CD4-positive, alpha-beta T cell treated with Interferon gamma for 1 hour (primary cell): ENCODE measurements around the gene SLC16A10.
A peak's percentile ranks its signal among the peaks of the same experiment; 100 is the strongest.
"Not testable (repeated sequence)": the region's sequence is repeated elsewhere in the genome, so short reads cannot be mapped to it uniquely, and the experiment has no call there.

Source experiments
- DNase-seq: peaks from one replicate; pipeline ENCODE4 v3.0.0-alpha.2; 2020

Gene SLC16A10

DNA sequence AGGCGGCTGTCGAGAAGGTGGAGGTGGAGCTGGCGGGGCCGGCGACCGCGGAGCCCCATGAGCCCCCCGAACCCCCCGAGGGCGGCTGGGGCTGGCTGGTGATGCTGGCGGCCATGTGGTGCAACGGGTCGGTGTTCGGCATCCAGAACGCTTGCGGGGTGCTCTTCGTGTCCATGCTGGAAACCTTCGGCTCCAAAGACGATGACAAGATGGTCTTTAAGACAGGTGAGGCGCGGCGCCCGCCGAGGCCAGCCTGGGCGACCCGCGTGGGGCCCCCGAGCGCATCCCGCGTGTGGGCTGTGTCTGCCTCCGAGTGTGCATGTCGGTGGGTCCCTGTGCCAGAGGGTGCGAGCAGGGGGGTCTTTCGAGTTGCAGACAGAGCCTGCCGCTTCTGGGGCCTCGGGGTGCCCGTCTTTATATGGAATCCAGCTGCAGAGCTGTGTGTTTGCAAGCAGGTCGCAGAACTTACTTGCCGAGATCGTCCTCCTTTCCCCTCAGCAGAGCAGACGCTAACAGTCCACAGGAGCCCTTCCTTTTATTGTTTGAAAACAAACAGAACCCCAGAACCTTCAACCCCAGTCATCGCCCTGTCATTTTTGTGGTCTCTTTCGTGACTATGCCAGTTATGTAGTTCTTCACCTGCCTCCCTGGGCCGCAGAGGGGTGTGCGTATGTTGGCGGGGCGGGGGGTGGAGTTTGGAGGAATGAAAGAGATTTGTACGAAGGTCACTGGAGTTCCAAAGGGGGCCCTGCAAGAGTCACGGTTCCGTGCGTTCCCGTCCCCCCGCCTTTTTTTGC is 766 bp downstream of the SLC16A10 start:
- DNase-seq, result peak; percentile 43

DNA sequence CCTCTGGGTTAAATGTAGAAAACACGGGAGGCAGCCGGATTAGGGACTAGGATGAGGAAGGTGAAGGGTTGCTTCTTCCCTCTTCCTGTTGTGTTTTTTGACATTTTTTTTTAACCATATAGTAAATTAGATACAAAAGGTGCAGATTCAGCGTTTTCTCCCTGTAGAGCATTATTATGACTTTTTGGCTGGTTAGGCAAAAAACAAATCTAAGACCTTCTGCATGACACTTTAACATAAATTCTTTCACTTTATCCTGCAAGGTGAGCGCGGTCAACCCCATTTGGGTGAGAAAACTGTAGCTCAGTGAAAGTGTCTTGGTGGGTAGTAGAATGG is 1.3 kb downstream of the SLC16A10 start:
- no peak for DNase-seq

DNA sequence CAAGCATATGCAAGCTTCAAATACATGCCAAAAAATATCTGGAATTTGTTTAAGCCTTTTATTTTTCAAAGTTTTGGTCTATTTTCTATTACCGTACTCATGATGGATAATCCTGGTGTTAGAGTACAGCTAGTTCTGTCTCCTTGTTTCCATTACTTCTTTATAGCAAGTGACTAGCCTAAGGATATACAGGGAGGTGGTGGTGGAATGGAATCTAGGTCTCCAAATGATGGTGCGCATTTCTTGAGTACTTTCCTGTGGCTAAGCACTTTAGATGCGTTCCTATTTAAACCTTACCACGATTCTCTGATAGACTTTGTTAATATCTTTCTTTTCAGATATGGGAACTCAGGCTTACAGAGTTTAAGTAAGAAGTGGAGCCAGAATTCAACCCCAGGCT is 3.5 kb downstream of the SLC16A10 start:
- DNase-seq, result no peak

DNA sequence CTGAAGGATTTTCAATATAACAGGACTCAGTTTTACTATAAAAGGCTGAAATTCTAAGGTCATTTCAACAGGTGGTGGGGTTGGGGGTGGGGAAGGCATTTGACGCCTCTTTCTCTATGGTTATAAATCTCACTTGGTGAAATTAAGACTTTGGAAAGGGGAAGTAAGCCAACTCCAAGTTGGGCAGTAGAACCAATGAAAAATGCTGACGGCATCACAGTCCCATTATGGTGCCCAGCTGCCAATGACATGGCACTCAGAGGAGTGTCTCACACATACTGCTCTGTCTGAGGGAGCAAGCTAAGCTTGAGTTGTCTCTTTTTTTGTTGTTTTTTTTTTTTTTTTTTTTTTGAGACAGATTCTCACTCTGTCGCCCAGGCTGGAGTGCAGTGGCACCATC is 4.7 kb downstream of the SLC16A10 start:
- DNase-seq, result no peak

DNA sequence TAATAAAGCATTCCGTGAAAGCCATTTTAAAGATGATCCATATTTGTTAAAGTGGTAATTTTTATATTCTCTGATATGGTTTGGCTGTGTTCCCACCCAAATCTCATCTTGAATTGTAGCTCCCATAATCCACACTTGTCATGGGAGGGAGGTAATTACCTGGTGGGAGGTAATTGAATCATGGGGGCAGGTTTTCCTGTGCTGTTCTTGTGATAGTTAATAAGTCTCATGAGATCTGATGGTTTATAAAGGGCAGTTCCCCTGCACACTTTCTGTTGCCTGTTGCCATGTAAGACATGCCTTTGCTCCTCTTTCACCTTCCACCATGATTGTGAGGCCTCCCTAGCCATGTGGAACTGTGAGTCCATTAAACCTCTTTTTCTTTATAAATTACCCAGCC is 8.2 kb downstream of the SLC16A10 start:
- not testable (repeated sequence) for DNase-seq

DNA sequence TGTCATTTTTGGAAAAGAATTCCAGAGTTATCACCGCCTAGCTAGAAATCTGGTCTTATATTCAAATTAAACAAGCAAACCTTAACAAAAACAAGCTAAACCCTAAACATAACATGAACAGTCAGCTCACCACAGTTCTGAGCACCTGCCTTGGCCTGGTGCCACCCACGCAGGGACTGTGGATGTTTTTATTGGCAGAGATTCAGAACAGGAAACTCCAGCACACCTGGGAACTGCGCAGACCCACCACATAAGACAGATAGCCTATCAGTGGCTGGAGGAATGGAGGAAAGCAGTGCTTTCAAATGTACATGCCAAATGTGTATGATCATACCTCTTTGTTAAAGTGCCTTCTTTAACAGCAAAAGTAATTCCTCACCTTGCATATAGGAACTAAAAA is 8.9 kb downstream of the SLC16A10 start:
- DNase-seq, result peak; percentile 57

DNA sequence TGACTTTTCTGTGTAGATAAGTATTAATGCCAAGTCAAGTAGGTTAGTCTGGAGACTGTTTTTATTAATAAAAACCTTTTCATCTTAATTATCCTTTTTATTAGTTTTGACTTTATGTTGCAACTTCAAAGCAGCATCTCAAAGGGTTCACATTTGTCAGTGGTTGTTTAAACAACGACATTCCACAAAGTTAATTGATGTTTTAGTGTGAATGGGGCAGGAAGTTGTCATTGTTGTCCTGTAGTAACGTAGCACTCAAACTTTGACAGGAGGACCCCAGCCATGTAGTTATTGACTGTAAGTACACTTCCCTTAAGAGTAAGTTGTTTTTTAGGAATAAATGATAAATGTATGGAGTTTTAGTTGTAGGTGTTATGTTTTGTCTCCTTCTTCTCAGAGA is 11.3 kb downstream of the SLC16A10 start:
- DNase-seq, result no peak

DNA sequence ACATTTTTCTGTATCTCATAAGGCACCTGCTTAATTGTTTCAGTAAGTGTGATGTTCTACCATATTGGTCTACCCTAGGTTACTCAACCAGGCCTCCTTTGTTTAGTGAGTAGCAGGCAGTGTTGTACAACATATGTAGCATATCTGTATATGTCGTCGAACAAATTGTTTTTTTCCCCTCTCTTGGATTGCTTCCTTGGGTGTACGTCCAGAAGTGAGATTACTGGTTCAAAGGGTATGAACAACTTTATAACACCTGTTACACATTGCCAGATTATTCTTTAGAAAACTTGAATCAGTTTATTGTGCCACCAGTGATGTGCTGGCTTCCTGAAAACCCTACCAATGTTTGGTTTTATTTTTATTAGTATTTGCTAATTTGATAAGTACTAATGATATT is 14.7 kb downstream of the SLC16A10 start:
- no peak for DNase-seq

DNA sequence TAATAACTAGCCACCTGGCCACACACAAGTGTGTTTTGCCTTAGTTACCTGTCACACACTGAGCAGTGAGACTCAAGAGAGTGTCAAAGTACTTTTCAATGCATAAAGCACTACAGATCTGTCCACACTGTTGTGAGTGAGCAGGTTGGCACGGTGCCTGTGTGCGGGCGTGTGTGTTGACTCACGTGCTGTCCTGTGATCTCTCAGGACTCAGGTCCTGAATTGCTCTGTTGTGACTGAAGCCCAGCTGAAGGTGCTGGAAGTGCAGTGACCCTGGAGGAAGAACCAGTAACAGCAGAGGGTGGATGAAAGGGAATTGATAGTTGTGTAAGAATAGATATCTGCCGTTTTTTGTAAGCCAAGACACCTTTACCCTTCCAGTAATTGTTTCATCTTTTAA is 18.3 kb downstream of the SLC16A10 start:
- no peak for DNase-seq

DNA sequence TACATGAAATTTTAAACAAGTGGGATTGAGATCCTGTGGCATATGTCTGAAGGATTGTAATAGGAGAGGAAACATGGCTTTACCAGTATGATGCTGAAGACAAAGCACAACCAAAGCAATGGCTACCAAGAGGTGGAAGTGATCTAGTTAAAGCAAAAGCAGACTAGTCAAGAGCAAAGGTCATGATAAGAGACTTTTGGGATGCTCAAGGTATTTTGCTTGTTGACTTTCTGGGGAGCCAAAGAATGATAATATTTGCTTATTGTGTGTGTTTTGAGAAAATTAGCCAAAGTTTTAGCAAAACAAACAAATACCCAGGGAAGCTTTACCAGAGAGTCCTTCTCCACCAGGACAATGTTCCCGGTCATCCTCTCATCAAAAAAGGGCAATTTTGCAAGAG is 20.3 kb downstream of the SLC16A10 start:
- no peak for DNase-seq

DNA sequence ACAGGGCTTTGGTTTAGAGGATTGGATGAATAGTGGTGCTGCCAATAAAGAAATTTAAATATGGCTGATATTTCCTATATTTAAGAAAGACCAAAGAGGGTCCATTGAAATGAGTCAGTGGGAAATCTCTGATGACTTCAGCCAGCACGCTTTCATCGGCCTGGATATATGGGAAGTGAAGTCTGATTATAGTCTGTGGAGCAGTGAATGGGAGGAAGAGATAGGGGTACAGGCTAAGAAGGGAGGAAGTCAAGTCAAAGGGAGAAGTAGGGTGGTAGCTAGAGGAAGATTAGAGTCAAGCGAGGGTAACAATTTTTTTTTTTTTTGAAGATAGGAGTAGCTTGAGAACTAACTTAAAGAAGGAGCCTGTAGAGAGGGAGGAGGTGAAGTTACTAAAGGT is 22.7 kb downstream of the SLC16A10 start:
- DNase-seq, result no peak

DNA sequence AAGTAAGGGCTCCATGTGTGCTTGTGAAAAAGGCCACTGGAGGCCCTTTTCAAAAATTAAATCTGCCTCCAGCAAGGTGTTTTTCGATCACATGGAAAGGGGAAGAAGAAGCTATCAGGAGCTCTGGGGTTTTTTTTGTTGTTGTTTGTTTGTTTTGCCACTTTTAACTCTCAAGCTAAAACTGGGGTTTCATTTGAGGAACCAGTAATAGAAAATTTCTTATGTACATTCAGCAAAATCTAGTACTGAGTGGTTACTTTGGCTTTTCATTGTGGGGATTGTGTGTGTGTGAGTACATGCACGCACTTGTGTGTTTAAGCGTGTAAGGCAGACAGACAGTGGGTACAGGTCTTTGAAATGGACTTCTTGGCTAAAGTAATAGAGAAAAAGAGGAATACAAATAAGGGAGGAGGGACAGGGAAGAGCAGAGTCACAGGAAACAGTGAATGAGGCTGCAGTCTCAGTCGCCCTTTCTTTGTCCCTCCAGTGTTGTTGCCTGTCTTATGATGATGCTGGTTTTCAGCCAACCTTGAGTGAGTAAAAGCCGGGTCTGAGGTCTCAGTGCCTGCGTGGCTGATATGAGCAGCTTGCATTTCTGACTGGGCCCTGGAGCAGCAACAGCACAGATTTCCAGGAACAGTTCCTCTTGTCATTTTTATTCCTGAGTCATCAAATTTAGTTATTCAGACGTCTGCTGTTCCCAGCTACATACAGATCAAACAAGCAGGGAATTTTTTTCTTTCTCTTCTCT is 26.2 kb downstream of the SLC16A10 start:
- peak; percentile 38 for DNase-seq

DNA sequence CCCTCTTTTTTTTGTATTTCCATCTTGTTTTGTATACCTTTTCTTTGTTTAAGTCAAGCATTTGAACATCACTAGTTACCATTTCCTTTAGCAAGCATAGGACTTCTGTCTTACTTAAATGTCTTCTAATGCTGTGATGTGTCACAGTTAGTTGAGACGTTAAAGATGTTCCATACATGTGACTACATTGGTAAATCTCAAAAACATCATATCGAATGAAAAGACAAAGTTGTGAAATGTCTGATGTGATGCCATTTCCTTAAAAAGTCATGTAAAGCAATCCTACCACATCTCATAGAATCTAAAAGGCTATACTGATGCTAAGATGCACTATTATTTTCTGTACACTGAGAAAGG is 26.8 kb downstream of the SLC16A10 start:
- no peak for DNase-seq

DNA sequence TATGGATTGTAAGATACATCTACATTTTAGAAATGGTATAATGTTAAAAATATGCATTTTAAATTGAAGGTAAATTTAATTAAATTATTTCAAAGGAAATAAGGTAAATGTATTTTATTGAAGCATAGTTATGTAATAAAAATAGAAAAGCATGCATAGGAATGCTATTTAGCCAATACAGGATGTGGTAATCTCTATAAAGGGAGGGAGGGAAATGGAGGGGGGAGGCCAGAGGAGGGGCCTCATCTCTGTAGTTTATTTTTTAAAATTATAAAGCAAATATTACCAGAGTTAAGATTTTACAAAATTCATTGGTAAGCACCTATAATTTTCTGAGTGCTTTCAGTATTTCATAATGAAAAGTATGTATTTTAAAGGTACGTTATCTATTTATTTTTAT is 27.2 kb downstream of the SLC16A10 start:
- DNase-seq, result no peak

DNA sequence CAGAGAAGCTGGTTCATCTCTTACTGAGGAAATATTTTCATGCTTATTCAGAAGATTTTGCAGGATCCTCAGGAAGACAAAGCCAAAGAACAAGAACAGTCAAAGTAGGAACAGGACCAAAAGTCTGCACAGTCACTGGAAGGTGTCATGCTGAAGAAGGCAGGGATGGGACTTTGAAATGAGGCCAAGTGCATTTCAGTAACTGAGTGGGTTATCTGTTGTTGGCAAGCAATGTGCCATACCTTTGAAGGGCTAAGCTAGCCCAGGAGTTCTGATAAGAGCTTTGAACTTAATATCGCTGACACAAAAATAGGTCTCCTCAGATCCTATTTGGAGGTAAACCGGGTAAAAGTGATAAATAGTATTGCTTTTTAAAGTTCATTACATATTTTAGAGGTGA is 31.5 kb downstream of the SLC16A10 start:
- no peak for DNase-seq

DNA sequence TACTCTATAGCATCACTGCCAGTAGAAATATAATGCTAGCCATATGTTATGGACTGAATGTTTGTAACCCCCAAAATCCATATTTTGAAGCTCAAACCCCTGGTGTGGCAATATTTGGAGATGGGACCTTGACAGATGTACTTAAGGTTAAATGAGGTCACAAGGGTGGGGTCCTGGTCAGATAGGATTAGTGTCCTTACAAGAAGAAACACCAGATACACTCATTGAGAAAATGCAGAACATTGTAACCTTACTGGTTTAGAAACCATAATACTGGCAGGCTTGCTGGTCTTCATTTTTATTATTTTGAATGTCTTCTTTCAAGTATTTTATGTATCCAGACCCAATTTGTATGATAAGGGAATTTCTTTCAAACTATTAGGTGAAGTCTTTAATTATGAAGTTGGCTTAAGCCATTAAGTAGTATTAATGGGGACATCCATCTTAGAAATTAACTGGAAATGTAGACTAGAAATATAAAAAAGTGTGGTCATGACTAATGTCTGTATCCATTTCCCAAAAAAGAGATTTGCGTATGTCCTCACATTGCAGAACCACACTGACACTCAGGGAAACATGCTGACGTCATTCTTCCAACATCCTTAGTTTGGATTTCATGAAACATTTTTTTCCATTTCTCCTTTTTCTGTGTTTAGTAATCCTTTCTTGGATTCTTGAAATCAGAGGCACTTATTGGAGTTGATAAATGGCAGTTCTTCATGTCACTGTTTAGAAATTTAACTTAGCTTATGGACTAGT is 32.4 kb downstream of the SLC16A10 start:
- DNase-seq, result no peak

DNA sequence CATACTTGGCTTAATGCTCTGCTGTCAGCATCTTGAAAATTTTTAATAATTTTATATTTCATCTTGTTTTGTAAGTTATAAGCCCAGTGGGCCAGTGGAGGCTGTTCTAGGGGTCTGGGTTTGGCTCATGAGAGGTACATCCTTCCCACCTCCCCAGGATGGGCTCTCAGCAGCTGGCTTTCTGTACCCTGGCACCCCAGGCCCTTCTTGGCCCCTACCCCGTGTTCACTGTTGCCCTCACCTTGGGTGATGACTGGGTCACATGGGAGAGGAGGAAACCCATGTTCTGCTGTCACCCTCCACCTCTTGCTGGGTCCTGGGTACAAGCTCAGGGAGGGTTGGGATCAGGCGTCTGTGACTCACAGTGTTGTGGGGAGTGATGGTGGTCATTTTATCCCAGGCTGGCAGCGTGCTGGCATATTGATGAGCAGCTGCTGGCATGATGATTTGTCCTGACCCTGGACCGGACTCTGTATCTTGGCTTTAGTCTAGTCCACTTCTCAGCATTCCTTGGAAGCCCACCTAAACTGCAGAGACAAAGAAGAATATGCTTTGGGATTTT is 34.6 kb downstream of the SLC16A10 start:
- DNase-seq, result no peak

DNA sequence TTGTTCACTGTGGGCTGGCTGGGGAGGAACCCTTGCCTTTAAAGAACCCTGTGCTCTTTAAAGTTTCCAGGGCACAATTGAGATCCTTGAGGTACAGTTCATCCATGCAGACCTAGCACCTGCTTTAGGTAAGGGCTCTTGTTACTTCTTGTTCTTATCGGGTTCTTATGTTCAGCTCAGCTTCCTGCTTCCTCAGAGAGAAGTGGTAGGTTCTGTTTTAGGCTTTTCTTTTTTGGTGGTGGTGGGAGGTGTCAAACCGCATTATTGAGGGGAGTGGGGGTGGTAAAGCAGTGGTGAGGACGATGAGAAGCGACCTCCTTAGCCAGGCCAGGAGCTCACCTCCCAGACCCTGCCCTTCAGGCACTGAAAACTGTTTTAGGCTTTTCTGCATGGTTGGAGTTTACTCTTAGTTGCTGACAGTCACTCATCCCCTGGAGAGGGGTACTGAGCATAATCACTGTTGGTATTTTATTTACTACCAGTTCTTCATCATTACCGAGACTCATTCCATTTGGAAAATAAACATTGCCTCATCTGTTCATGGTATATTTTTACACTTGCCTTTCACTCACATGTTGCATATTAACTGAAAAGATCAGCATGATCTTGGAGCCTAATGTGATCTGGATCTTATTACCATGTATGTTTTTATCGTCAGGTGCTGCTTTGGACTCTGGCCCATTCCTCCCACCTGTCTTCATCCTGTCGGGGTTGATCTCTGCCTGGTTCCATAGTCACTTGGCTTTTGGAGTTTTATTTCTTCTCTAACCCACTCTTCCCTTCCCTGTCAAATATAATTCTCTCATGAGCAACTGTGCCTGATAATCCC is 35.4 kb downstream of the SLC16A10 start:
- DNase-seq, result no peak

DNA sequence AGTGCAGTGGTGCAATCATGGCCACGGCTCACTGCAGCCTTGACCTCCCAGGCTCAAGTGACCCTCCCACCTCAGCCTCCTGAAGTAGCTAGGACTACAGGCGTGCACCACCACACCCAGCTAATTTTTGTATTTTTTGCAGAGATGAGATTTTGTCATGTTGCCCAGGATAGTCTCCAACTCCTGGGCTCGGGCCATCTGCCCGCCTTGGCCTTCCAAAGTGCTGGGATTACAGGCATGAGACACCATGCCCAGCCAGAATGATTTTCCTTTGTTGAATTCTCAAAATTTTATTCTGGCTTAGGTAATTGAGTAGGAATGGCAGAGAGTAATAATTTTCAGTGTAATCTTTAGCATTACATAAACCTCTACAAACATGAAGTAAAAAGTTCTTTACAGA is 37.1 kb downstream of the SLC16A10 start:
- DNase-seq, result no peak

DNA sequence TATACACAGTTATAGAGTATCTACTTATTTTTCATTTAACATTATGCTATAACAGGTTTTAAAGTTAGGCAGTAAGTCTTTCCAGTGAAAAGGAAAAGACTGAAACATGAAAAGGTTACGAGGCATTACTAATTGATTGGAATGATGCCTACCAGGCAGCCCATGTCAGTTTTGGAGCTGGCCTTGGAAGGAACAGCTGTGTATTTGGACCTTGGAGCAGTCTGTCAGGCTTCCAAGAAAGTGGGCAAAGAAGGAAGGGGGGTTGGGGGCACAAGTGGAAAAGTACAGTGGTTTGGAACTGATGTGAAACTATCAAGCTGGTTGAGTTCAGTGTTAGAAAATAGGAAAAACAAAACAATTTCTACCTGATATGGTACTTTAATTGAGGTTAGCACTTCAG is 41.7 kb downstream of the SLC16A10 start:
- DNase-seq, result no peak

DNA sequence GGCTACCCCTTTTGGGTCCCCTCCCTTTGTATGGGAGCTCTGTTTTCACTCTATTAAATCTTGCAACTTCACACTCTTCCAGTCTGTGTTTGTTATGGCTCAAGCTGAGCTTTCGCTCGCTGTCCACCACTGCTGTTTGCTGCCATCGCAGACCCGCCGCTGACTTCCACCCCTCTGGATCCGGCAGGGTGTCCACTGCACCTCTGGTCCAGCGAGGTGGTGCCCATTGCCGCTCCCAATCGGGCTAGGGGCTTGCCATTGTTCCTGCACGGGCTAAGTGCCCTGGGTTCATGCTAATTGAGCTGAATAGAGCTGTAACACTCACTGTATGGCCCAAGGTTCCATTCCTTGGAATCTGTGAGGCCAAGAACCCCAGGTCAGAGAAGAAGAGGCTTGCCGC is 43.7 kb downstream of the SLC16A10 start:
- DNase-seq, result not testable (repeated sequence)

DNA sequence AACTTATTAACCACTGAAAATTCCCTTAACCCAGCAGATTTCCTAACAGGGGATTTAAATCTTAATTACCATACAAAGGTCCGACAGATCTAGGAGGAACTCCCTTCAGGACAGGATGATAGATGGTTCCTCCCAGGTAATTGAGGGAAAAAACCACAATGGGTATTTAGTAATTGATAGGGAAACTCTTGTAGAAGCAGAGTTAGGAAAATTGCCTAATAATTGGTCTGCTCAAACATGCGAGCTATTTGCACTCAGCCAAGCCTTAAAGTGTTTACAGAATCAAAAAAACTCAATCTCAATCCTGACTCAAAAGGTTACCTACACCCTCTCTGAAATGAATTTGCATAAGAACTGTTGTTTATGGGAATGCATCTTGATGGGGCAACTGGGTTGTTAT is 45.4 kb downstream of the SLC16A10 start:
- not testable (repeated sequence) for DNase-seq
